NCI-H510A treated with DMSO at 0.1 percent for 48 hours (cell line): Measurements from ENCODE around the gene DAB1.

Experiments used
- DNase-seq: peaks from one replicate; lab custom pipeline; 2025; lab: John Stamatoyannopoulos, UW

DAB1 gene

GRCh38 chr1:56973923-56974742, 449.7 kb downstream of the DAB1 start:
- DNase-seq: no peak

DNA sequence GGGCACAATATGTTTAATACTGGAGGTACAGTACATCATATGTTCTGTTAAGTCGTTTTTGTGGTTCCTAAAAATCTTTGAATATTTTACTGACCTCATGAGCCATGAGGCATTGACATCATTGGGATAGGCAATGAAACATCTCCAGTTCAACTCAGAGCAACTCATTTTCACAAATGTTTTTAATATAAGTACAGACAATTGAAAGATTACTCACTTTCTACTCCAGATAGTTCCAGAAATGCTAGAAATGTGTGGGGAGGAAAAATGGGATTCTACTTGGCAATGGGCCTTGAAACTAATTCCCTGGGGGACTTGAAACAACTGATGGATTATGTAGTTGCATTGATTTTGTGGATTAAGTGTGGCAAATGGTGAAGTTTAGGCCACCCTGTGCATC, 450.9 kb downstream of the DAB1 start:
- DNase-seq: no peak

DNA sequence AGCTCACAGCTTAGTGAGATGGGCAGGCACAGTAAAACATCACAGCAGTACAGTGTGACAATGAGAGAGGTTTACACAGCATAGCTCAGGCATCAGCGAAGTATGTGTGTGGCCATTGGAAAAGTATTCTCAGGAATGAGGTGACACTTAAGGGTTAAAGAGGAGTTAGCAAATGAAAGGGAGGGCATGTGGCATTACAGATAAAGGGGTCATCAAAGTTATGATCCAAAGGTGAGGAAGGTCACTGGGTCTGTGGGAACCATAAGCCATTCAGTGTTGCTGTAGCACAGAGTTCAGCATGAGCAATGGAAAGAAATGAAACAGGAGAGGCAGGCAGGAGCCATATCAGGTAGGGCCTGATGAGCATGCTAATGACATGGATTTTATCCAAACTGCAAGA, 453.6 kb downstream of the DAB1 start:
- DNase-seq: no peak

GRCh38 chr1:56968878-56969495, 454.9 kb downstream of the DAB1 start:
- DNase-seq: no peak

DNA sequence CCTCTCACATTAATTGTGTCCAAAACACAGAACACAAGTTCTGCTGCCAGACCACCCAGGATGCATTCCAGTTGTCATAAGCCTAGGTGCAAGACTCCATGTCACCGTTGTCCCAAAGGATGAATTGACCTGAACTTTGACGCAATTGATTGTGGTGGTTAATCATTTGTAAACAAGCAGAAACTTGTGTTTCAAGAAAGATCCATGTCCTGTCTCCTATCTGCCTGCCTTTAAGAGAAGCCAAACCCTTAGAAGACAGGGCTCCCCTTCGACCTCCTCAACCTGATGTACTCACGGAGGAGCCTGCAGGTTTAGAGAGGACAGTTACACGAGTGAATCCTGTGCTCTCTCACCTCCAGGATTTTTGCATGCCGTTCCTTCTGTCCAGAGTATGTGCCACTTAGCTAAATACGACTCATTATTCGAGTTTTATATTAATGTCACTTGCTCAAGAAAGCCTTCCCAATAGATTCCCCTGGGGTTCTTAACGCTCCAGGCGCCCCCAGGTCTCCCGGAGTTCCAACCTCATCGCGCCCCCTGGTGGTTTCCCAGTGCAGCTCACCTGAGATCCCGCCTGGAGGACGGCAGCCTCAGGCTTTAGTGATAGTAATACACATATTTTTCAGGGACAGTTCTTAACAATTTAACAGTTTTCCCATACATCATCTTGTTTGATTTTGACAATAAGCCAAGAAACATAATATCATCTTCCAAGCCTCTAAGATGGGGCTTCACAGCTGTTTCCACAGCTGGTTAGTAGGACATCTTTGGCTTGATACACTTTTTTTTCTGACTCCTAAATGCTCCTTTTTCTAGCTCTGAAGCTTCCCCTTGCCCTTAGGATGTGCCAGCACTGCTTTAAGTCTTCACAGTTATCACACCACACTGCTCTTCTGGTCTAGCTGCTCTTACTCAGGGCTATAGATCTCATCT, 455.7 kb downstream of the DAB1 start:
- DNase-seq: no peak

DNA sequence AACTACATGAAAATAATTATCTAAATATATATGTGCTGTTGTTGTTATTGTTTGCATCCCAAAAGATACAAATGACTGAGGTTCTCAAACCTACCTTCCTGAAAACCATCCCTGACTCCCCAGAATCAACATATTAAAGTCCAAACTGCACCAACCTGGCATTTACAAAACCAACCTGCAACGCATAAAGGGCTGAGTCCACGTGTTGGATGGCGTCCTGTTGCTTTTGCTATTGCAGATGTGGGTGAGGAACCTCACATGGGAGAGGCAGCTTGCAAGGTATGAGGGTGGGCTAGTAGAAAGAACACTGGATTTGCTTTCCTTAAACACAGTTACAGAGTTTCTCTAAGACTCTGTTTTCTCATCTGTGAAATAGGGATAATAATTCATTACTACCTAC, 456.5 kb downstream of the DAB1 start:
- no peak for DNase-seq

- DNase-seq: no peak
Observed at GRCh38 chr1:56966698-56966999, 457.2 kb downstream of the DAB1 start.

DNA sequence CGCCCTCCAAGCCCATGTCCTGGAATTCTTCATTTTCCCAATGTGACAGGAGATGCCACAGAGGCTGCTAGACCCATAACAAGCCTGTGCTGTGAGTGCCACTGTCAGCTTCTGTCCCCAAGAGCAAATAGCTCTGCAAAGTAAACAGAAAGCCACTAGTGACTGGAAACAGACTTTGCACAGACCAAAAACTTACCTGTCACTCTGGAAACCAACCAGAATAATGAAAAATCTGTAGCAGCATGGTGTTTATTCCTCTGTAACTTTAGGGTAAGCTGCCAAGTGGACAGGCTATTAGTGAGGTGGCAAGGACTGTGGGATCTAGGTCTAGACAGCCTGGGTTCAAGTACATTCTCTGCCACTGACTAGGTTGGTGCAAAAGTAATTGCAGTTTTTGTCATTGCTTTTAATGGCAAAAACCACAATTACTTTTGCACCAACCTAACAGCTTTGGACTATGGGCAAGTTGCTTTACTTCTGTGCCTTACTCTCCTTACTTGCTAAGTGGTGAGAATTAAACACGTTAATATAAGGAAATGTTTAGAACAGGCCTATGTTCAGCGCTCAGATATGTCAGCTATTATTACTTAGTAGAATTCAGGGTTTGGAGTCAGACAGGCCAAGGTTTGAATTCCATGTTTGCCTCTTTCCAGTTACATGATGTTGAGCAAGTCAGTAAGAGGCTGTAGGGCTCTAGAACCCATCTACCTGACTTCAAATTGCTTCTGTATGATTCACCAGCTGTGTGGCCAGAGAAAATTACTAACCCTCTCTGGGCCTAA, 457.8 kb downstream of the DAB1 start, which contains the start of gene C8B:
C8B (minus strand) TSS at position 100 of the 782 bp plus-strand sequence; CDS start at position 33, 67 bp downstream.
- DNase-seq: no peak

GRCh38 chr1:56965191-56965590, 458.7 kb downstream of the DAB1 start:
- DNase-seq: no peak

- no peak for DNase-seq
Observed at GRCh38 chr1:56964349-56965017, 459.4 kb downstream of the DAB1 start.

- no peak for DNase-seq
Observed at GRCh38 chr1:56963667-56964066, 460.2 kb downstream of the DAB1 start.

- no peak for DNase-seq
Observed at GRCh38 chr1:56961426-56961825, 462.4 kb downstream of the DAB1 start.

GRCh38 chr1:56958526-56958925, 465.3 kb downstream of the DAB1 start:
- DNase-seq: no peak

DNA sequence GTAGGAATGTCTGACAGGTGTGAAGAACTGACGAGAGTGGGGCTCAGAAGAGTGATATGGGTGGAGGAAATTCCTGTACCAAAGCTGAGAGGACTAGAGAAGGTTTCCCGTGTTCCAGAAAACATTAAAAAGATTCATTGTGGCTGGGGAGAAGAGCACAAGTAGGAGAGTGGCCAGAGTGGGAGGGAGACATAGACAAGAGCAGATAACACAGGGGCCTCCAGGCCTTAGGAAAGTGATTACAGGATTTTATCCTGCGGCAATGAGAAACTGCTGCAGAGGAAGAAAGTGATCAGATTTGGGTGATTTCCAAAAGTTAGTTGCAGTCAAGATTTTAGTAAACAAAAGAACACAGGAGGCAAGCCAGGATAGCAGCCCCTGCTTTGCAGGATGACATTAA, 465.9 kb downstream of the DAB1 start:
- DNase-seq: no peak

DNA sequence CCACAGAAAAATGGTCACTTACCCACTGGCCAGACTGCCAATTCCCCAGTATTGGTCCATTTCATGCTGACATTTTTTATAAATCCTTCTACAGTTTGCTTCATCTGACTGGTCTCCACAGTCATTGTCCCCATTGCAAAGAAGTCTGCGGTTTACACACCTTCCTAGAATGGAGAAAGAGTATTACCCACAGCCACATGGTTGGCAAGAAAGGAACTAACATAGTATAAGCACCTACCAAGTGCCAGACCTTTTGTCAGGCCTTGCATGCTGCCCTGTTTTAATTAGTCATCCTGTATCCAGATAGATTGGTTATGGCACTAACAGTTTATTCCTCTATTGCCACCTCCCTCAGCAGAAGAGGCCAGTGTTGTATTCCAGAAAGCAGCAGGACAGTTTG, 469.2 kb downstream of the DAB1 start:
- DNase-seq: no peak

DNA sequence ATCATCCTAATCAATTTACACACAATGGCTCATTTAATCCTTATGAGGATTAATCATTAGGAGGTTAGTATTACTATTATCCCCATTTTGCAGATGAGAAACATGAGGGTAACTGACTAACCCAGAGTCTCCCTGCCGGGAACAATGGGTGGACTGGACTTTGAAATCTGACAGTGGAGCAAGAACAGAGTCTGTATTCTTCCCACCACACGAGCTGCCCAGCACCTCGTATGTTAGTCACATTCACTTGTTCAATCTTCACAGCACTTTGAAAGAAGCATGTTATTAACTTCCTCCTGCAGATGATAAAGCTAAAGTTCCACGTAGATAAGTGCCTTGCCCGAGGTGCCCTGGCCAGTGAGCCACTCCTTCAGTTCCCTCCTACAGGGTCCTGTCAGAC, 470.5 kb downstream of the DAB1 start:
- DNase-seq: no peak

DNA sequence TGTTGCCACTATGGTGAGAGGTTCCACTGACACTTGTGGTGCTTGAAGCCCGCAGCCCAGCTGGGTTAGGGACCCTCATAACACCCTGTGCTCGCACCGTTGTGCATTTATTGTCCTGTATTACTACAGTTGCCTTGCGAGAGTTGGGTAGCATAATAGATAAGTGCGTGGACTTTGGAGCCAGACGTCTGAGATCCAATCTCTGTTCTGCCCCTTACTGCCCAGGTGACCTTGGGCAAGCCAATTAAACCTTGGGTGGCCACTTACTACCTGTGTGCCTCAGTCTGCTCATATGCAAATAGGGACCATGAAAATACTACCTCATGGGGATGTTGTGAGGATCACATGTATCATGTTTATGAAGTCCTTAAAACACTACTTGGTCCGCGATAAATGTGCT, 471.4 kb downstream of the DAB1 start:
- DNase-seq: no peak

DNA sequence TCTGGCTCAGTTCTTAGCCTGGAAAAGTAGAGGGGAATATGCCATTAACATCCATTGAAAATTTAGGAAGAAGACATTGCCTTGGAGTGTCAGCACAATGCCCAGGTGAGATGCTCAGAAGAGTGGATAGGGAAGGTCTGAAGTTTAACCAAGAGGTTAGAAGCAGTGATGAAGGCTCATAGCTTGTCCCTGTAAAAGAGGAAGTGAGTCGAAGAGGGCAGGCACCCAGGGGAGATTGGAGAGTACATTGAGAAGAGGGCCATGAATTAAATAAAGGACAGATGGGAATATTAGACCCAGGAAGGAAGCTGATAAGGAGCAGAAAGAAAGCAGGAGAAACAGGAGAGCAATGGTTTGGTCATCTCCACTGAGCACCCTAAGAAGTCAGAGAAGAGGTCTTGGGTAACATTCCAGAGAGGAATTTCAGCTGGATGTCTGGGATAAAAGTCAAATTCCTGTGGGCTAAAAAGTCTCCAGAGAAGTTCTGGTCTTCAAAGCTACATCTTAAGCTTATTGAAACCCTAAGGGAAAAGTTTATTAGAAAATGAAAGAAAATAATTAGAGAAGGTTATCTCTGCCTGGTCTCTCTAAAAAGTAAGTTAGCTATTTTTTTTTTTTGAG, 475.3 kb downstream of the DAB1 start:
- no peak for DNase-seq
